ENCODE results near the gene MPP4.

- TF ChIP-seq CTCF (IDR thresholded peaks at IDR 0.05; ENCODE audit: borderline replicate concordance, extremely low read depth, low read length, poor library complexity, severe bottlenecking) = no peak
- no peak for TF ChIP-seq EZH2 (IDR thresholded peaks at IDR 0.05; ENCODE audit: borderline replicate concordance, low read depth, low read length, severe bottlenecking)
These were observed 35.1 kb upstream of the MPP4 start for GRCh38 chr2:201733544-201733943.

All from DND-41 (cell line).